Endothelial cell of umbilical vein (primary cell): Measurements from ENCODE around the gene KDM6B. TPM values are rescaled to one million over a fixed set of nuclear protein-coding genes. Genes with fewer than 3 reads are reported as not detected.

Experiments used
- BruUV-seq: library from RNA; stranded (reverse); fragments of 400-500 nt; replicated peaks from 2 replicates; lab custom pipeline; 2021; lab: Mats Ljungman, UMichigan
- CTCF ChIA-PET: fragments of 300-600, 350-600 bp; sonication (Branson Sonifier 250); formaldehyde crosslinking; loops from one replicate; lab custom pipeline; 2021; ENCODE audit warnings: antibody characterized with exemption, inconsistent platforms; lab: Charles Lee
- POLR2A ChIA-PET: fragments of 300-600, 350-600 bp; sonication (Branson Sonifier 250); formaldehyde crosslinking; loops from one replicate; lab custom pipeline; 2021; ENCODE audit warnings: antibody characterized with exemption, inconsistent platforms; lab: Charles Lee
- DNase-seq: peaks from one replicate; pipeline ENCODE4 v3.0.0-alpha.2; 2011; ENCODE audit warnings: low read depth, low spot score
- FAIRE-seq: peaks from 2 replicates; lab custom pipeline; 2011; peaks lifted over from hg19 to GRCh38; lab: Jason Lieb, UNC
- H2AFZ ChIP-seq: 2 replicates; pipeline ENCODE4 v1.6.0; 2012; ENCODE audit warnings: low read depth, low read length, control low read depth, inconsistent platforms
- H3K27ac ChIP-seq: 2 replicates; pipeline ENCODE4 v1.5.1; 2011; ENCODE audit warnings: low read depth, mild to moderate bottlenecking, control low read depth, low read length, moderate library complexity; ENCODE audit not compliant: insufficient read depth
- H3K27me3 ChIP-seq, 2 experiments: 2 replicates each; pipeline versions ENCODE4 v1.6.0 to v1.6.1; 2011; ENCODE audit warnings: low read length in 2 of 2, mixed read lengths in 1 of 2; ENCODE audit not compliant: control insufficient read depth in 2 of 2, insufficient read depth in 2 of 2
- H3K36me3 ChIP-seq, 2 experiments: 2 replicates in 1 of 2; 3 replicates in 1 of 2; pipeline ENCODE4 v1.5.1; 2011; ENCODE audit warnings: low read length in 2 of 2, mild to moderate bottlenecking in 1 of 2, moderate library complexity in 1 of 2; ENCODE audit not compliant: control insufficient read depth in 2 of 2, insufficient read depth in 2 of 2; ENCODE audit errors: extremely low read depth in 1 of 2
- H3K4me1 ChIP-seq: 3 replicates; pipeline ENCODE4 v1.5.1; 2011; ENCODE audit warnings: mild to moderate bottlenecking, low read length; ENCODE audit not compliant: control insufficient read depth, insufficient read depth; ENCODE audit errors: extremely low read depth
- H3K4me2 ChIP-seq: 2 replicates; pipeline ENCODE4 v1.6.1; 2011; ENCODE audit warnings: low read length, control low read depth, mixed read lengths; ENCODE audit not compliant: insufficient read depth
- H3K4me3 ChIP-seq, 3 experiments: fragments of 200-600 bp in 1 of 3; sonication (generic), shearing (Covaris generic) in 1 of 3; replicated peaks in 1 of 3; 2 replicates each; pipeline ENCODE4 v1.5.1; 2011 to 2016; ENCODE audit warnings: control low read depth in 3 of 3, low read length in 3 of 3, mild to moderate bottlenecking in 2 of 3, inconsistent platforms in 1 of 3, low read depth in 1 of 3, moderate library complexity in 1 of 3; ENCODE audit not compliant: insufficient read depth in 1 of 3
- H3K79me2 ChIP-seq: 2 replicates; pipeline ENCODE4 v1.6.0; 2012; ENCODE audit warnings: low read length, inconsistent platforms; ENCODE audit not compliant: control insufficient read depth, insufficient read depth
- H3K9ac ChIP-seq: replicated peaks from 2 replicates; pipeline ENCODE3; 2011; ENCODE audit warnings: low read length, control low read depth; ENCODE audit not compliant: insufficient read depth; ENCODE audit errors: extremely low read depth
- H3K9me1 ChIP-seq: replicated peaks from 3 replicates; pipeline ENCODE4 v1.6.0; 2011; ENCODE audit warnings: mild to moderate bottlenecking, low read length; ENCODE audit not compliant: control insufficient read depth, insufficient read depth; ENCODE audit errors: extremely low read depth
- H3K9me3 ChIP-seq: replicated peaks from 2 replicates; pipeline ENCODE4 v1.5.1; 2012; ENCODE audit warnings: low read length, inconsistent platforms; ENCODE audit not compliant: control insufficient read depth, insufficient read depth
- H4K20me1 ChIP-seq: replicated peaks from 2 replicates; pipeline ENCODE3; 2011; ENCODE audit warnings: mild to moderate bottlenecking, low read length; ENCODE audit not compliant: control insufficient read depth, insufficient read depth; ENCODE audit errors: extremely low read depth
- EZH2 ChIP-seq: IDR thresholded peaks from 2 replicates; pipeline ENCODE4 v1.6.1; 2012; ENCODE audit warnings: borderline replicate concordance, low read depth, mild to moderate bottlenecking, moderate library complexity, low read length, inconsistent platforms; ENCODE audit not compliant: severe bottlenecking
- FOS ChIP-seq: IDR thresholded peaks from 2 replicates; pipeline ENCODE4 v1.6.1; 2011; ENCODE audit warnings: mild to moderate bottlenecking, low read length, moderate library complexity, borderline replicate concordance; ENCODE audit not compliant: insufficient read depth
- GATA2 ChIP-seq: IDR thresholded peaks from 2 replicates; pipeline ENCODE4 v1.7.0; 2011; ENCODE audit warnings: low read depth, mild to moderate bottlenecking, moderate library complexity, mixed read lengths, low read length; ENCODE audit not compliant: insufficient read length, insufficient read depth
- JUN ChIP-seq: IDR thresholded peaks from 2 replicates; pipeline ENCODE4 v1.6.1; 2011; ENCODE audit warnings: borderline replicate concordance, low read depth; ENCODE audit not compliant: insufficient read length, insufficient read depth
- MYC ChIP-seq: IDR thresholded peaks from one replicate; pipeline ENCODE4 v1.6.1; 2011; ENCODE audit warnings: mild to moderate bottlenecking, low read depth, low read length
- POLR2A ChIP-seq: IDR thresholded peaks from 2 replicates; pipeline ENCODE4 v1.6.1; 2012; ENCODE audit warnings: low read depth, mild to moderate bottlenecking, control low read depth, low read length
- POLR2AphosphoS5 ChIP-seq: IDR thresholded peaks from 2 replicates; pipeline ENCODE4 v1.6.1; 2012; ENCODE audit warnings: low read depth, mild to moderate bottlenecking, control low read depth, low read length, moderate library complexity; ENCODE audit not compliant: insufficient read depth
- dilution Hi-C: fragments of 300-500 bp; cut with MboI; formaldehyde crosslinking; loops from one replicate; pipeline ENCODE4 v1.15.0; 2019; ENCODE audit warnings: low sequenced_read_pairs; ENCODE audit not compliant: extremely low pct_ligation_motif_present
- intact Hi-C: fragments of 100-400 bp; cut with micrococcal nuclease; formaldehyde crosslinking; loops from one replicate; pipeline ENCODE4 v1.10.0; 2022
- polyA plus RNA-seq, 4 experiments: library from polyadenylated mRNA; depleted of rRNA in 3 of 4; stranded (reverse) in 3 of 4; unstranded in 1 of 4; fragments of >200 nt; gene quantifications; 2 replicates each; pipeline versions ENCODE4 v1.2.1 to v1.2.3, GENCODE V29; 2011 to 2012; ENCODE audit warnings: missing spikeins in 1 of 4
- total RNA-seq: library from RNA; stranded (reverse); gene quantifications from 2 replicates; pipeline ENCODE4 v1.2.3, GENCODE V29; 2021
- TF ChIP-seq, protein P1 (sequence below), 2 donors: IDR thresholded peaks; 1 replicate in 1 of 2; 2 replicates in 1 of 2; pipeline ENCODE4 v1.5.1; 2011; ENCODE audit warnings: low read length in 2 of 2, mild to moderate bottlenecking in 2 of 2, moderate library complexity in 2 of 2, control low read depth in 1 of 2, inconsistent platforms in 1 of 2, low read depth in 1 of 2; ENCODE audit not compliant: insufficient read depth in 1 of 2; ENCODE audit errors: extremely low read depth in 1 of 2
- TF ChIP-seq, protein P2 (sequence below): IDR thresholded peaks from 2 replicates; pipeline ENCODE4 v1.6.1; 2011; ENCODE audit not compliant: insufficient read depth, insufficient read length

The KDM6B gene
- total and polyA plus RNA-seq, 2 donors (not counting 3 experiments of a cell fraction or from before 2014, with no cell fraction given): 1.8 to 17.8 TPM

DNA sequence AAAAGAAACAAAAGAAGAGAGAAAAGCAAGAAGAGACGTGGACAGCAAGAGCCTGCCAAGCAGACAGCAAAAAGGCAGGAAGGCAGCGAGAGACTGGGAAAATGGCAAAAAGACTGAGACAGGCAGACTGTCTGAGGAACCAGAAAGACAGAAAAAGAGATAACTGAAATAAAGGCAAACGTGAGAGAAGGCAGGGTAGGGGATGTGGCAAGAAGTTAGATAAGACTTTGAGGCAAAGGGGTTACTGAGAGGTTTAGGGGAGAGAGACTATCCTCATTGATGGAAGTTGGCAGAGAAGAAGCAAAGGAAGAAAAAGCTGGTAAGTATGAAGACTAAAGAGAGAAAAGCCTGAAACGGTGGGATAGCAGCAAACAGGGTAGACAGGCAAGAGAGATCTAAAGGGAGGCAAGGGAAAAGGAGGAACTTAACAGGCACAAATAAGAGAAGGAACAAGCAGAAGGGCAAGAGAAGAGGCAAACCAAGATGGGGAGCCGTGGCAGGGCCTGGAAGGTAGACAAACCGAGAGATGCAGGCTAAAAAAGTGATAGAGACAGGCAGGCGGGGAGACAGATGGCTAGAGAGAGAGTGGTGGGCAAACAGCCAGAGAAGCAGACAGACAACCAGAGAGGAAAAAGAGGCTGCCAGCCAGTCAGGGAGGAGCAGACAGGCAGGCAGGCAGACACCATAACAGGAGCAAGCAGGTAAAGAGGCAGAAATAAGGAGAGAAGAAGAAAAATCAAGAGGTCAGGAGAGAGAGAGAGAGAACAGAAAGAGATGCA is 47.4 kb downstream of the KDM6B start:
- Histone ChIP-seq H3K79me2 (peaks cover 9% of the 10 kb centered on the region), H4K20me1 (no peaks in the 10 kb centered on the region), H2AFZ (no peak overlapping the region), H3K9me1 (no peaks in the 10 kb centered on the region), H3K36me3 (peaks cover 8 to 14% of the 10 kb centered on the region in 2 experiments), H3K9ac (no peak overlapping the region), H3K4me1 (peaks cover 17% of the 10 kb centered on the region), H3K27ac (no peak overlapping the region), H3K4me2 (no peak overlapping the region), H3K9me3 (no peaks in the 10 kb centered on the region), H3K27me3 (no peaks in the 10 kb centered on the region), H3K4me3 (no peak overlapping the region)
- dilution Hi-C loops (no loop called here), intact Hi-C loops (no loop called here)
- no peak for FAIRE-seq
- no TSS peak for BruUV-seq
- DNase-seq: no peak
- TF ChIP-seq POLR2AphosphoS5 (no peak), JUN (no peak), POLR2A (no peak), FOS (no peak), EZH2 (no peak), MYC (no peak), GATA2 (no peak)
- TF ChIP-seq, protein P1, sequence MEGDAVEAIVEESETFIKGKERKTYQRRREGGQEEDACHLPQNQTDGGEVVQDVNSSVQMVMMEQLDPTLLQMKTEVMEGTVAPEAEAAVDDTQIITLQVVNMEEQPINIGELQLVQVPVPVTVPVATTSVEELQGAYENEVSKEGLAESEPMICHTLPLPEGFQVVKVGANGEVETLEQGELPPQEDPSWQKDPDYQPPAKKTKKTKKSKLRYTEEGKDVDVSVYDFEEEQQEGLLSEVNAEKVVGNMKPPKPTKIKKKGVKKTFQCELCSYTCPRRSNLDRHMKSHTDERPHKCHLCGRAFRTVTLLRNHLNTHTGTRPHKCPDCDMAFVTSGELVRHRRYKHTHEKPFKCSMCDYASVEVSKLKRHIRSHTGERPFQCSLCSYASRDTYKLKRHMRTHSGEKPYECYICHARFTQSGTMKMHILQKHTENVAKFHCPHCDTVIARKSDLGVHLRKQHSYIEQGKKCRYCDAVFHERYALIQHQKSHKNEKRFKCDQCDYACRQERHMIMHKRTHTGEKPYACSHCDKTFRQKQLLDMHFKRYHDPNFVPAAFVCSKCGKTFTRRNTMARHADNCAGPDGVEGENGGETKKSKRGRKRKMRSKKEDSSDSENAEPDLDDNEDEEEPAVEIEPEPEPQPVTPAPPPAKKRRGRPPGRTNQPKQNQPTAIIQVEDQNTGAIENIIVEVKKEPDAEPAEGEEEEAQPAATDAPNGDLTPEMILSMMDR (IDR thresholded peaks at IDR 0.05; ENCODE audit: extremely low read depth in 1 of 2, insufficient read depth in 1 of 2, low read depth in 1 of 2, low read length in 2 of 2): no peak
- TF ChIP-seq, protein P2, sequence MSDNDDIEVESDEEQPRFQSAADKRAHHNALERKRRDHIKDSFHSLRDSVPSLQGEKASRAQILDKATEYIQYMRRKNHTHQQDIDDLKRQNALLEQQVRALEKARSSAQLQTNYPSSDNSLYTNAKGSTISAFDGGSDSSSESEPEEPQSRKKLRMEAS: no peak
- ChIA-PET CTCF (no interaction called here), POLR2A (no interaction called here)
